Karpas-422 (cell line): Measurements from ENCODE around the gene PLS3. TPM values are rescaled to one million over a fixed set of nuclear protein-coding genes. Genes with fewer than 3 reads are reported as not detected.
A peak's percentile ranks its signal among the peaks of the same experiment; 100 is the strongest.

Experiments used
- DNase-seq: peaks from one replicate; pipeline ENCODE4 v3.0.0-alpha.2; 2015
- H2AFZ ChIP-seq: fragments of 200-600 bp; sonication (generic); 2 replicates; pipeline ENCODE4 v1.6.1; 2014; ENCODE audit warnings: antibody characterized with exemption, low read length, mixed read lengths
- H3K27ac ChIP-seq: fragments of 200-600 bp; sonication (generic); 2 replicates; pipeline ENCODE4 v1.5.1; 2014; ENCODE audit warnings: mild to moderate bottlenecking, low read length, moderate library complexity
- H3K27me3 ChIP-seq: fragments of 200-600 bp; sonication (generic); 2 replicates; pipeline ENCODE4 v1.6.1; 2014; ENCODE audit warnings: low read length, mixed read lengths
- H3K36me3 ChIP-seq: fragments of 200-600 bp; sonication (generic); 2 replicates; pipeline ENCODE4 v1.6.1; 2014; ENCODE audit warnings: low read length, mixed read lengths; ENCODE audit not compliant: insufficient read depth
- H3K4me1 ChIP-seq: fragments of 200-600 bp; sonication (generic); 2 replicates; pipeline ENCODE4 v1.6.1; 2014; ENCODE audit warnings: mild to moderate bottlenecking, low read length, mixed read lengths
- H3K4me2 ChIP-seq: fragments of 200-600 bp; sonication (generic); 2 replicates; pipeline ENCODE4 v1.6.1; 2014; ENCODE audit warnings: low read length, low read depth, mild to moderate bottlenecking; ENCODE audit not compliant: poor library complexity, severe bottlenecking
- H3K4me3 ChIP-seq: fragments of 200-600 bp; sonication (generic); 2 replicates; pipeline ENCODE4 v1.5.1; 2014; ENCODE audit warnings: mild to moderate bottlenecking, antibody characterized with exemption, low read length, mixed read lengths
- H3K79me2 ChIP-seq: fragments of 200-600 bp; sonication (generic); 2 replicates; pipeline ENCODE4 v1.6.1; 2014; ENCODE audit warnings: mild to moderate bottlenecking, low read length, mixed read lengths
- H3K9ac ChIP-seq: fragments of 200-600 bp; sonication (generic); 2 replicates; pipeline ENCODE4 v1.6.0; 2014; ENCODE audit warnings: low read length
- H3K9me2 ChIP-seq: fragments of 200-600 bp; sonication (generic), shearing (Covaris generic); replicated peaks from 2 replicates; pipeline ENCODE4 v1.6.0; 2014; ENCODE audit warnings: mild to moderate bottlenecking, low read length, moderate library complexity; ENCODE audit not compliant: insufficient read depth
- H3K9me3 ChIP-seq: fragments of 300-700, 200-600 bp; sonication (generic); 2 replicates; pipeline ENCODE4 v1.6.1; 2014; ENCODE audit warnings: low read length, mixed read lengths
- H4K20me1 ChIP-seq: fragments of 200-600 bp; sonication (generic); 2 replicates; pipeline ENCODE4 v1.6.1; 2014; ENCODE audit warnings: mild to moderate bottlenecking, antibody characterized with exemption, low read length, low read depth; ENCODE audit not compliant: insufficient read depth
- total RNA-seq: library from RNA; depleted of rRNA; stranded (reverse); fragments of >200 nt; shearing (Covaris generic); gene quantifications from 2 replicates; pipeline ENCODE4 v1.2.3, GENCODE V29; 2014; ENCODE audit warnings: low replicate concordance

Gene PLS3
- total RNA-seq, 1 experiment from 2014 or later, result not detected

- Histone ChIP-seq H3K9me2 (no peaks in the 10 kb centered on the region), H3K9me3 (no peaks in the 10 kb centered on the region), H3K4me3 (no peak overlapping the region), H3K27ac (no peak overlapping the region), H3K27me3 (no peaks in the 10 kb centered on the region), H2AFZ (no peak overlapping the region), H4K20me1 (no peaks in the 10 kb centered on the region), H3K79me2 (no peaks in the 10 kb centered on the region), H3K9ac (no peak overlapping the region), H3K36me3 (no peaks in the 10 kb centered on the region), H3K4me1 (peaks cover 6% of the 10 kb centered on the region), H3K4me2 (no peak overlapping the region)
- peak; percentile 81 for DNase-seq
Measured at GRCh38 chrX:115650916-115651315, 89.9 kb downstream of the PLS3 start.

DNA sequence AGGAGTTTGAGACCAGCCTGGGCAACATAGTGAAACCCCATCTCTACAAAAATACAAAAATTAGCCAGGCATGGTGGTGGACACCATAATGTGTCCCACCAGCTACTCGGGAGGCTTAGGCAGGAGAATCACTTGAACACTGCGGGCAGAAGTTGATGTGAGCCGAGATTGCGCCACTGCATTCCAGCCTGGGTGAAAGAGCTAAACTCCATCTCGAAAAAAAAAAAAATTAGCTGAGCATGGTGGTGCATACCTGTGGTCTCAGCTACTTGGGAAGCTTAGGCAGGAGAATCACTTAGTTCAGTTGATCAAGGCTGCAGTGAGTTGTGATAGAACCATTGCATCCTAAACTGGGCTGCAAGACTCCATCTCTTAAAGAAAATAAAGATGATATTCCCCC, 91.2 kb downstream of the PLS3 start:
- no peak overlapping the region for H3K27ac ChIP-seq
- H2AFZ ChIP-seq, result no peak overlapping the region
- no peak overlapping the region for H3K4me3 ChIP-seq
- H4K20me1 ChIP-seq, result no peaks in the 10 kb centered on the region
- H3K4me1 ChIP-seq, result peaks cover 6% of the 10 kb centered on the region
- no peak overlapping the region for H3K4me2 ChIP-seq
- H3K9ac ChIP-seq, result no peak overlapping the region
- H3K9me3 ChIP-seq, result no peaks in the 10 kb centered on the region
- no peaks in the 10 kb centered on the region for H3K27me3 ChIP-seq
- H3K9me2 ChIP-seq, result no peaks in the 10 kb centered on the region
- no peaks in the 10 kb centered on the region for H3K79me2 ChIP-seq
- no peak for DNase-seq
- H3K36me3 ChIP-seq, result no peaks in the 10 kb centered on the region

- H4K20me1 ChIP-seq, result no peaks in the 10 kb centered on the region
- no peaks in the 10 kb centered on the region for H3K9me3 ChIP-seq
- no peaks in the 10 kb centered on the region for H3K4me1 ChIP-seq
- H3K9ac ChIP-seq, result no peak overlapping the region
- no peak overlapping the region for H3K4me2 ChIP-seq
- H3K27ac ChIP-seq, result no peak overlapping the region
- H3K4me3 ChIP-seq, result no peak overlapping the region
- H3K9me2 ChIP-seq, result no peaks in the 10 kb centered on the region
- H2AFZ ChIP-seq, result no peak overlapping the region
- no peaks in the 10 kb centered on the region for H3K36me3 ChIP-seq
- H3K79me2 ChIP-seq, result no peaks in the 10 kb centered on the region
- no peaks in the 10 kb centered on the region for H3K27me3 ChIP-seq
- DNase-seq, result no peak
Measured at GRCh38 chrX:115665122-115665521, 104.1 kb downstream of the PLS3 start.

- peak; percentile 55 for DNase-seq
- Histone ChIP-seq H3K9me3 (no peaks in the 10 kb centered on the region), H3K9me2 (no peaks in the 10 kb centered on the region), H3K4me2 (no peak overlapping the region), H3K27ac (no peak overlapping the region), H3K4me1 (no peaks in the 10 kb centered on the region), H3K9ac (no peak overlapping the region), H4K20me1 (no peaks in the 10 kb centered on the region), H3K4me3 (no peak overlapping the region), H3K36me3 (no peaks in the 10 kb centered on the region), H3K79me2 (no peaks in the 10 kb centered on the region), H2AFZ (no peak overlapping the region), H3K27me3 (no peaks in the 10 kb centered on the region)
Measured at GRCh38 chrX:115679460-115679859, 118.5 kb downstream of the PLS3 start.

DNA sequence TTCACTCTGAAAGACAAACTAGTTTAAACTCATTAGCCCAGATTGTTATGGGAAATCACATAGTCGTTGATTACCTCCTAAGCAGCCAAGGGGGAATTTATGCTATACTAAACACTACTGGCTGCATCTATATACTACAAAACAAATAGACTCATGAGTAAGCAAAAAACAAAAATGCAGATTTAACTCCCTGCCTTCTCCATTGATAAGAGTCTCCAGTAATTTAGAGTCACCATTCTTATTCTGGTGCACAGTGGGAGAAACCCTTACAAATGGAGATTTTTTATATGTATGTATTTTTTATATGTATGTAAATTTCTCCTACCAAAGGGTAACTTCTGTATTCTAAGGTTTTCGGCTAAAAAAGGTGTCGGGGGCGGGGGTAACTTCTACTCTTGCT, 126.6 kb downstream of the PLS3 start:
- Histone ChIP-seq H3K4me1 (no peaks in the 10 kb centered on the region), H3K9me3 (no peaks in the 10 kb centered on the region), H3K4me3 (no peak overlapping the region), H4K20me1 (no peaks in the 10 kb centered on the region), H3K4me2 (no peak overlapping the region), H3K9me2 (no peaks in the 10 kb centered on the region), H3K79me2 (no peaks in the 10 kb centered on the region), H3K36me3 (no peaks in the 10 kb centered on the region), H3K9ac (no peak overlapping the region), H3K27ac (no peak overlapping the region), H3K27me3 (no peaks in the 10 kb centered on the region), H2AFZ (no peak overlapping the region)
- no peak for DNase-seq

DNA sequence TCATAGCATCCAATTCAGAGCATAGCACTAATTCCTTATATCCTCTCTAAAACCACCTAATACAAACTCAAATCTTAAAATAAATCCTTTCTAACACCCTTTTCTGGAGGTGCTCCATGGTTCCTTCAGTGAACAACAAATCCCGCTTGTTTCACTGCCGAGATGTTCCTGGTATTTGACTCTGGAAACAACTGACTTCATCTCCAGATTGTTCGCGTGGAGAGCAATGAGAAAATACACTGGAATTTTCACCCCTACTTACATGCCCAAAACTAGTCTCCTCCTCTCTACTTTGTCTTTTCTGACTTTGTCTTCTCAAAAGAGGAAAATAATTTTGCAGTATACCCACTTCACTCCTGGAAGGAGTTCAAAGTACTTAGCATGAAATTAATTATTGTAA, 129.0 kb downstream of the PLS3 start:
- Histone ChIP-seq H3K4me3 (no peak overlapping the region), H3K27ac (no peak overlapping the region), H2AFZ (no peak overlapping the region), H3K4me2 (no peak overlapping the region), H3K4me1 (no peaks in the 10 kb centered on the region), H3K9ac (no peak overlapping the region), H4K20me1 (no peaks in the 10 kb centered on the region), H3K27me3 (no peaks in the 10 kb centered on the region), H3K9me3 (no peaks in the 10 kb centered on the region), H3K36me3 (no peaks in the 10 kb centered on the region), H3K79me2 (no peaks in the 10 kb centered on the region), H3K9me2 (no peaks in the 10 kb centered on the region)
- DNase-seq, result no peak

- H3K36me3 ChIP-seq, result no peaks in the 10 kb centered on the region
- H3K4me1 ChIP-seq, result no peaks in the 10 kb centered on the region
- H3K9ac ChIP-seq, result no peak overlapping the region
- no peak overlapping the region for H2AFZ ChIP-seq
- H3K9me2 ChIP-seq, result no peaks in the 10 kb centered on the region
- peak; percentile 86 for DNase-seq
- no peak overlapping the region for H3K27ac ChIP-seq
- H3K4me3 ChIP-seq, result no peak overlapping the region
- H3K79me2 ChIP-seq, result no peaks in the 10 kb centered on the region
- H3K27me3 ChIP-seq, result no peaks in the 10 kb centered on the region
- no peaks in the 10 kb centered on the region for H4K20me1 ChIP-seq
- H3K9me3 ChIP-seq, result no peaks in the 10 kb centered on the region
- no peak overlapping the region for H3K4me2 ChIP-seq
Measured at GRCh38 chrX:115690511-115691216, 129.7 kb downstream of the PLS3 start.

DNA sequence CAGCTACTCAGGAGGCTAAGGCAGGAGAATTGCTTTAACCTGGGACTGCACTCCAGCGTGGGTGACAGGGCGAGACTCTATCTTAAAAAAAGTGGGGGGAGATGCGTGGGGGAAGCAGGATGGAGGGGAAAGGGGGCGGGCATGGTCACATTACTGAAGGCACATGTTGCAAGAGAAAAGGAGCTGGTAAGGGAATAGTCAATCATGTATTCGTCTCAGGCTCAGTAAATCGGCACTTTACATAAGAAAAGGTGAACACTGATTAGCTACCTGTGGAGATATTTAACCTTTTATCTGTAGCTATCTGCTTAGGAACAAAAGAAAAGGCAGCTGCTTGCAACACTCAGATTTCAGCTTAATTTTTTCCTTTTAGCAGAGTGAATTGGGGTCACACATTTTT, 132.5 kb downstream of the PLS3 start:
- no peaks in the 10 kb centered on the region for H3K36me3 ChIP-seq
- no peak overlapping the region for H2AFZ ChIP-seq
- no peak for DNase-seq

More for the DNA sequence above, 132.5 kb downstream of the PLS3 start:
- no peak overlapping the region for H3K4me2 ChIP-seq
- no peaks in the 10 kb centered on the region for H3K9me2 ChIP-seq
- no peak overlapping the region for H3K27ac ChIP-seq
- no peak overlapping the region for H3K4me3 ChIP-seq
- no peaks in the 10 kb centered on the region for H3K27me3 ChIP-seq
- no peaks in the 10 kb centered on the region for H3K79me2 ChIP-seq
- H3K9me3 ChIP-seq, result no peaks in the 10 kb centered on the region
- H3K4me1 ChIP-seq, result no peaks in the 10 kb centered on the region
- H4K20me1 ChIP-seq, result no peaks in the 10 kb centered on the region
- H3K9ac ChIP-seq, result no peak overlapping the region
